GM19463 (cell line): ENCODE measurements around the gene MUC12.
A peak's percentile ranks its signal among the peaks of the same experiment; 100 is the strongest.
"Not testable (repeated sequence)": the region's sequence is repeated elsewhere in the genome, so short reads cannot be mapped to it uniquely, and the experiment has no call there.

Experiments used
- ATAC-seq: cut with Tn5 transposase; IDR thresholded peaks from one replicate; pipeline ENCODE4 v1.9.1; 2021; ENCODE audit warnings: mild to moderate bottlenecking, moderate library complexity; ENCODE audit not compliant: unreplicated experiment

The MUC12 gene

DNA sequence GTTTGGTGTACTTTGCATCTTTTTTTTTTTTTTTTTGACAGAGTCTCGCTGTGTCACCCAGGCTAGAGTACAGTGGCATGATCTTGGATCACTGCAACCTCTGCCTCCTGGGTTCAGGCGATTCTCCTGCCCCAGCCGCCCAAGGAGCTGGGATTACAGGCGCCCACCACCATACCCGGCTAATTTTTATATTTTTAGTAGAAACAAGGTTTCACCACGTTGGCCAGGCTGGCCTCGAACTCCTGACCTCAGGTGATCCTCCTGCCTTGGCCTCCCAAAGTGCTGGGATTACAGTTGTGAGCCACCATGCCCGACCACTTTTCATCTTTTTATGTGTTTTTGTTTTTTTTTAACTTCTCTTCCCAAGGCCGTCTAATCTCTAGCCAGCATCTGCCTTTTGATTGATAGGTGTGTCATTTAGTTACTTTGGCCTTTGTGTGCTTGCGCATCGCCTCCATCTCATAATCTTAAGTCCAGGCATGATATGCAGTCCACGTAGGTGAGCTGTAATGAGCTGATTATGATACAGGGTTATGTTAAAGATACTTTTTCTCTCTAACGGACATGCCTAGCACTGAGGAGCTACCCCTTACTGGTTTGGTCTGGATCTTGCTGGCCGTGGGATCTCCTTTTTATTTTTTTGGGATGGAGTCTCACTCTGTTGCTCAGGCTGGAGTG, 15.0 kb downstream of the MUC12 start:
- ATAC-seq, result not testable (repeated sequence)

DNA sequence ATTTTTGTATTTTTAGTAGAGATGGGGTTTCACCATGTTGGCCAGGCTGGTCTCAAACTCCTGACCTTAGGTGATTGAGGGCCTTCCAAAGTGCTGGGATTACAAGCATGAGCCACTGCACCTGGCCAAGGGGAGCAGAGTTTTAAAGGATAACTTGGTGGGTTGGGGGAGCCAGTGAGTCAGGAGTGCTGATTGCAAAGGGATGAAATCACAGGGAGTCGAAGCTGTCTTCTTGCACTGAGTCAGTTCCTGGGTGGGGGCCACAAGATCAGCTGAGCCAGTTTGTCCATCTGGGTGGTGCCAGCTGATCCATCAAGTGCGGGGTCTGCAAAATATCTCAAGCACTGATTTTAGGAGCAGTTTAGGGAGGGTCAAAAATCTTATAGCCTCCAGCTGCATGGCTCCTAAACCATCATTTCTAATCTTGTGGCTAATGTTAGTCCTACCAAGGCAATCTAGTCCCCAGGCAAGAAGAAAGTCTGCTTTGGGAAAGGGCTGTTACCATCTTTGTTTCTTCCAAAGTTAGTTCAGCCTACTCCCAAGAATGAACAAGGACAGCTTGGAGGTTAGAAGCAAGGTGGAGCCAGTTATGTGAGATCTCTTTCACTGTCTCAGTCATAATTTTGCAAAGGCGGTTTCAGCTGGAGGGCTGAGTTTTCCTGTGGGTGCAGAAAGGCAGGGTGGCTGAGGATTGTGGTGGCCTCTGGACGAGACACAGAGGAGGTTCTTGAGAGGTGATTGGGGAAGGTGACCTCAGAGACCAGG, 15.8 kb downstream of the MUC12 start:
- ATAC-seq, result not testable (repeated sequence)

DNA sequence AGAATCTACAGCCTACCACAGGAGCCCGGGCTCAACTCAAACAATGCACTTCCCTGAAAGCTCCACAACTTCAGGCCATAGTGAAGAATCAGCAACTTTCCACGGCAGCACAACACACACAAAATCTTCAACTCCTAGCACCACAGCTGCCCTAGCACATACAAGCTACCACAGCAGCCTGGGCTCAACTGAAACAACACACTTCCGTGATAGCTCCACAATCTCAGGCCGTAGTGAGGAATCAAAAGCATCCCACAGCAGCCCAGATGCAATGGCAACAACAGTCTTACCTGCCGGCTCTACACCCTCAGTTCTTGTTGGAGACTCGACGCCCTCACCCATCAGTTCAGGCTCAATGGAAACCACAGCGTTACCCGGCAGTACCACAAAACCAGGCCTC, 22.3 kb downstream of the MUC12 start:
- no peak for ATAC-seq

DNA sequence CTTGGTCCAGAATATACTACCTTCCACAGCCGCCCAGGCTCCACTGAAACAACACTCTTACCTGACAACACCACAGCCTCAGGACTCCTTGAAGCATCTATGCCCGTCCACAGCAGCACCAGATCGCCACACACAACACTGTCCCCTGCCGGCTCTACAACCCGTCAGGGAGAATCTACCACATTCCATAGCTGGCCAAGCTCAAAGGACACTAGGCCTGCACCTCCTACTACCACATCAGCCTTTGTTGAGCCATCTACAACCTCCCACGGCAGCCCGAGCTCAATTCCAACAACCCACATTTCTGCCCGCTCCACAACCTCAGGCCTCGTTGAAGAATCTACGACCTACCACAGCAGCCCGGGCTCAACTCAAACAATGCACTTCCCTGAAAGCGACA, 22.9 kb downstream of the MUC12 start:
- not testable (repeated sequence) for ATAC-seq

DNA sequence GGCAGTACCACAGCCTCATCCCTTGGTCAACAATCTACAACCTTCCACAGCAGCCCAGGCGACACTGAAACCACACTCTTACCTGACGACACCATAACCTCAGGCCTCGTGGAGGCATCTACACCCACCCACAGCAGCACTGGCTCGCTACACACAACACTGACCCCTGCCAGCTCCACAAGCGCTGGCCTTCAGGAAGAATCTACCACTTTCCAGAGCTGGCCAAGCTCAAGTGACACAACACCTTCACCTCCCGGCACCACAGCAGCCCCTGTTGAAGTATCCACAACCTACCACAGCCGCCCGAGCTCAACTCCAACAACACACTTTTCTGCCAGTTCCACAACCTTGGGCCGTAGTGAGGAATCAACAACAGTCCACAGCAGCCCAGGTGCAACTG, 25.3 kb downstream of the MUC12 start:
- ATAC-seq, result not testable (repeated sequence)

DNA sequence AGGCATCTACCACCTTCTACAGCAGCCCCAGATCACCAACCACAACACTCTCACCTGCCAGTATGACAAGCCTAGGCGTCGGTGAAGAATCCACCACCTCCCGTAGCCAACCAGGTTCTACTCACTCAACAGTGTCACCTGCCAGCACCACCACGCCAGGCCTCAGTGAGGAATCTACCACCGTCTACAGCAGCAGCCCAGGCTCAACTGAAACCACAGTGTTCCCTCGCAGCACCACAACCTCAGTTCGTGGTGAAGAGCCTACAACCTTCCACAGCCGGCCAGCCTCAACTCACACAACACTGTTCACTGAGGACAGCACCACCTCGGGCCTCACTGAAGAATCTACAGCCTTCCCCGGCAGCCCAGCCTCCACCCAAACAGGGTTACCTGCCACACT, 29.2 kb downstream of the MUC12 start:
- not testable (repeated sequence) for ATAC-seq

DNA sequence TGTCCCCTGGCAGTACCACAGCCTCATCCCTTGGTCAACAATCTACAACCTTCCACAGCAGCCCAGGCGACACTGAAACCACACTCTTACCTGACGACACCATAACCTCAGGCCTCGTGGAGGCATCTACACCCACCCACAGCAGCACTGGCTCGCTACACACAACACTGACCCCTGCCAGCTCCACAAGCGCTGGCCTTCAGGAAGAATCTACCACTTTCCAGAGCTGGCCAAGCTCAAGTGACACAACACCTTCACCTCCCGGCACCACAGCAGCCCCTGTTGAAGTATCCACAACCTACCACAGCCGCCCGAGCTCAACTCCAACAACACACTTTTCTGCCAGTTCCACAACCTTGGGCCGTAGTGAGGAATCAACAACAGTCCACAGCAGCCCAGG, 30.0 kb downstream of the MUC12 start:
- ATAC-seq, result not testable (repeated sequence)

DNA sequence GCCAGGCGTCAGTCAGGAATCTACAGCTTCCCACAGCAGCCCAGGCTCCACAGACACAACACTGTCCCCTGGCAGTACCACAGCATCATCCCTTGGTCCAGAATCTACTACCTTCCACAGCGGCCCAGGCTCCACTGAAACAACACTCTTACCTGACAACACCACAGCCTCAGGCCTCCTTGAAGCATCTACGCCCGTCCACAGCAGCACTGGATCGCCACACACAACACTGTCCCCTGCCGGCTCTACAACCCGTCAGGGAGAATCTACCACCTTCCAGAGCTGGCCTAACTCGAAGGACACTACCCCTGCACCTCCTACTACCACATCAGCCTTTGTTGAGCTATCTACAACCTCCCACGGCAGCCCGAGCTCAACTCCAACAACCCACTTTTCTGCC, 30.7 kb downstream of the MUC12 start:
- not testable (repeated sequence) for ATAC-seq

DNA sequence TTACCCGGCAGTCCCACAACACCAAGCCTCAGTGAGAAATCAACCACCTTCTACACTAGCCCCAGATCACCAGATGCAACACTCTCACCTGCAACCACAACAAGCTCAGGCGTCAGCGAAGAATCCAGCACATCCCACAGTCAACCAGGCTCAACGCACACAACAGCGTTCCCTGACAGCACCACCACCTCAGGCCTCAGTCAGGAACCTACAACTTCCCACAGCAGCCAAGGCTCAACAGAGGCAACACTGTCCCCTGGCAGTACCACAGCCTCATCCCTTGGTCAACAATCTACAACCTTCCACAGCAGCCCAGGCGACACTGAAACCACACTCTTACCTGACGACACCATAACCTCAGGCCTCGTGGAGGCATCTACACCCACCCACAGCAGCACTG, 33.0 kb downstream of the MUC12 start:
- not testable (repeated sequence) for ATAC-seq

DNA sequence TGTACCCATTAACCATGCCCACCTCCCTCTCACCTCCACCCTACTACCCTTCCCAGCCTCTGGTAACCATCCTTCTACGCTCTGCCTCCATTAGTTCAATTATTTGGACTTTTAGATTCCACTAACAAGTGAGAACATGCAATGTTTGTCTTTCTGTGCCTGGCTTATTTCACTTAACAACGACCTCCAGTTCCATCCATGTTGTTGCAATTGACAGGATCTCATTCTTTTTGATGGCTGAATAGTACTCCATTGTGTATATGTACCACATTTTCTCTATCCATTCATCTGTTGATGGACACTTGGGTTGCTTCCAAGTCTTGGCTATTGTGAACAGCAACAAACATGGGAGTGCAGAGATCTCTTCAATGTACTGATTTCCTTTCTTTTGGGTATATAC, 38.0 kb downstream of the MUC12 start:
- ATAC-seq, result not testable (repeated sequence)

DNA sequence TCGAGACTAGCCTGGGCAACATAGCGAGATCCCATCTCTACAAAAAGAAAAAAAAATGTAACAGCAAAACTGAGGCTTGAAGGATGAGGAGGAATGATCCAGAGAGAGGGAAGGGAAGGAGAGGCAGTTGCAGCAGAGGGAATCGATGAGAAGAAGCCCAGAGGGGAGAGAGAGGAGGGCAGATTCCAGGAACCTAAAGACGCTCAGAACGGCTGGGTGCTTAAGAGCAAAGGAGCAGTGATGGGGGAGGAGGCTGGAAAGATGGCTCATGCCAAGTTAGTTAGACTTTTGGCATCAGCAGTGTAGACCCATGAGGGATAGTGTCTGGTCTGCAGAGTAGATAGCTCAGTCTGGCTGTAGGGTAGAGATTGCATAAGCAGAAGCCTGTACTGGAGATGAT, 40.3 kb downstream of the MUC12 start:
- no peak for ATAC-seq

DNA sequence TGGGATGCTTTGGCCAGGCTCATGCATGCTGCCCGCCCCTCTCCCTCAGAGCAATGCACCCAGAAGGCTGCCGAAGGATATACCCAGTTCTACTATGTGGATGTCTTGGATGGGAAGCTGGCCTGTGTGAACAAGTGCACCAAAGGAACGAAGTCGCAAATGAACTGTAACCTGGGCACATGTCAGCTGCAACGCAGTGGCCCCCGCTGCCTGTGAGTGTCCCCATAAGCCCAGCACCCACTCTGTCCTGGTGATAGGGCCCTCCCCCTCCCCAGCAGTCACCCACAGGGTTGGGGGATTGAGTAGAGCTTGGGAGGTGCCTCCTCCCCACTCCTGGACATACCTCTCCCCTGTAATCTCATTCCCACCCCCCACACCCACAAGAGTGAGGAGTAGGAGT, 43.6 kb downstream of the MUC12 start:
- no peak for ATAC-seq

DNA sequence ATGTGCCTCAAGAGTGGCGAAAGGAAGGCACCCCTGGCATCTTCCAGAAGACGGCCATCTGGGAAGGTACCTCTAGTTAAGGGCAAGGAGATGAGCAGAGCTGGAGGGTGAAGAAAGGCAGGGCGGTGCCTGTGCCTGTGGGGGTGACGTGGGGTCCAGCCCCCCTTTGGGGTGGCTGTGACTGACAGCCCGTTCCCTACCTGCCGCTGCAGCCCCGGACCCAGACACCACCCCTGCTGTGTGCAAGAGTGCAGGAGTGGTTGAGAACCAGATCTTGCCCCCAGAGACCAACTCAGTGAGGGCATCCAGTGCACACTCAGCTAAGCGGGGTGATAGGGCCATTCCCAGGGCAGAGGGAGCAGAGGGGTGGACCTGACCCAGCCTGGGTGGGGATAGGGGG, 46.3 kb downstream of the MUC12 start:
- no peak for ATAC-seq

DNA sequence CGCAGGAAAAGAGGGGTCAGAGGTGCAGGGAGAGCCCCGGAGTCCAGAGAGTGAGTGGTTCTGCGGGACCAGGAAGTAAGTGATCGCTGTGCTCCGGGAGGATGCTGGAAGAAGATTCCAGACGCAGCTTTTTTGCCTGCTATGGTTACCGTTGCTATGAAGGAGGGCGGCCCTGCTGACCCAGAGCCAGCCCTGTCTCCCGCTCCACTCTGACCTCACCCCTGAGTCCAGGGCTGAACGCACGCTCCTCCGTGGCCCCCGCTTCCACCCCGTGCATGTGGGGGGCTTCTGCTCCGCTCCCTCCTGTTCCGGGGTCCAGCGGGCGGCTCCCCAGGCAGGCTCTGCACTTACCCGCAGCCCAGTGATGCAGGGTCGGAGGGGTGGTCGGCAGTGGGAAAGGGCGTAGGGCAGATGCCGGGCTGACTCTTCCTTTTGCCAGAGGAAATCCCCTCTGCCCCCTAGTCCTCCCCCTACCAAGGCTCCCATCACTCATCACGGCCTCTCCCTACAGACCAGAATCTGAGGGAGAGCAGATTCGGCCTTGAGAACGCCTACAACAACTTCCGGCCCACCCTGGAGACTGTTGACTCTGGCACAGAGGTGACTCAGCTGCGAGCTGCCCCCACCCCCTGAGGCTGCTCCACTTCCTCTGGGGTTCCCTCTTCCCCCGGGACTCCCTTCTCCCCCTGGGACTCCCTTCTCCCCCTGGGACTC, 47.9 kb downstream of the MUC12 start:
- peak; percentile 83 for ATAC-seq

DNA sequence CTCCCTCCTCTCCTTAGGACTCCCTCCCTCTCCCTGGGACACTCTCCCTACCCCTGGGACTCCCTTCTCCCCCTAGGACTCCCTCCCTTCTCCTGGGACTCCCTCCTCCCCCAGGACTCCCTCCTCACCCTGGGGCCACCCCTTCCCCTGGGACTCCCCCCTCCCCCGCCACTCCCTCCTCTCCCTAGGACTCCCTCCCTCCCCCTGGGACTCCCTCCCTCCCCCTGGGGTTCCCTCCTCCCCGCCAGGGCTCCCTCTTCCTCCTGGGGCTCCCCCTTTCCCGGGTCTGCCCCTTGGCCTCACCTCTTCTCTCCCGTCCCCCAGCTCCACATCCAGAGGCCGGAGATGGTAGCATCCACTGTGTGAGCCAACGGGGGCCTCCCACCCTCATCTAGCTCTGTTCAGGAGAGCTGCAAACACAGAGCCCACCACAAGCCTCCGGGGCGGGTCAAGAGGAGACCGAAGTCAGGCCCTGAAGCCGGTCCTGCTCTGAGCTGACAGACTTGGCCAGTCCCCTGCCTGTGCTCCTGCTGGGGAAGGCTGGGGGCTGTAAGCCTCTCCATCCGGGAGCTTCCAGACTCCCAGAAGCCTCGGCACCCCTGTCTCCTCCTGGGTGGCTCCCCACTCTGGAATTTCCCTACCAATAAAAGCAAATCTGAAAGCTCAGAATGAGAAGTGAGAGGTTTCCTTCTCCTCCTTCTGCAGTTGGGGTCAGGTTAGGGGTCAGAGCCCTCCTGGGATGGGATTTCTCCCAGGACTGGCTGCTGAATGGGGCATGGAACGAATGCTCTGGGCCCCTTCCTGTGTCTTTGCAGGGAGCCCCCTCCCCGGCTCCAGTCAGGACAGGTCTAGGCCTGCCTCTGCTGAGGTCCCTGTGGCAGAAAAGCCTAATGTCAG, 49.2 kb downstream of the MUC12 start:
- ATAC-seq, result no peak

DNA sequence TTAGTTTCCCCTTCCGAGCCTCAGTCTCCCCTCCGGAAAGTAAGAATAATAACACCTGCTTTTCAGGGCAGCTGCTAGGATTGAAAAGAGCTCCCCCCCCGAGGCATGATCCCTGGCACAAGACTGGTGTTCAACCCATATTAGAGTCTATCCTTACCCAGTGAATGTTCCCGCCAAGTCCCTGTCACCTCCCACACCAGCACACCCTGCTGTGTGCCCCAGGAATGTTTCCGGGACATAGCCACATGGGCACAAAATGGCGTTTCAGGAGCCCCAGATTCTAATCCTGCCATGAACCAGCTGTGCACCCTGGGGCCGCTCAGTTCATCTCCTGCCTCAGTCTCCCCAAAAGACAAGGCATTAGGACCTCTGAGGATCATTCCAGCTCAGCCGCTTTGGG, 51.1 kb downstream of the MUC12 start:
- ATAC-seq, result no peak

DNA sequence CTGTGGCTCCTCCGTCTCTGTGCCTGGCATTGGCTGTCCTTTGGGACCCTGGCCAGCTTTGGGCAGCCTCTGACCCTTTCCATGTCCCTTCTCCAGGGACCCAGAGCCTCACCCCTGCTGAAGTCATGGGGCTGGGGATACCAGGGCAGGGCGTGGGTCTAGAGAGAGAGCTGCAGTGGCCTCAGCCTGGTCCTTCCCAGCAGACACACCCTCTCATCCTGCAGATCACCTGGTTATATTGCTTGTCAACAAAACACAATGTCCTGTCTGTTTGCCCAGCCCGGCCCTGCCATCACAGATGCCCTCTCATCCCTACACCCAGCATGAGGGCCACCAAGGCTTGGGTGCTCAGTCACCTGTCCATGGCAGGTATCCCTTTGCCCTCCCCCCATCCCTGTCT, 52.3 kb downstream of the MUC12 start:
- no peak for ATAC-seq

DNA sequence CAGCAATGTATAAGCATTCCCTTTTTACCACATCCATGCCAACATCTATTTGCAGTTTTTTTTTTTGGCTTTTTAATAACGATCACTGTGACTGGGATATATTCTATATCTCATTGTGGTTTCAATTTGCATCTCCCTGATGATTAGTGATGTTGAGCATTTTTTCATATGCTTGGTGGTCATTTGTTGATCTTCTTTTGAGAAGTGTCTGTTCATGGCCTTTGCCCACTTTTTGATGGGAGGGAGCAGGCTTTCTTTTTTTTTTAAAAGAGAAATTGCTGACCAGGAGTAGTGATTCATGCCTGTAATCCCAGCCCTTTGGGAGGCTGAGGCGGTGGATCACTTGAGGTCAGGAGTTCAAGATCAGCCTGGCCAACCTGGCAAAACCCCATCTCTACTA, 54.5 kb downstream of the MUC12 start:
- ATAC-seq, result no peak

DNA sequence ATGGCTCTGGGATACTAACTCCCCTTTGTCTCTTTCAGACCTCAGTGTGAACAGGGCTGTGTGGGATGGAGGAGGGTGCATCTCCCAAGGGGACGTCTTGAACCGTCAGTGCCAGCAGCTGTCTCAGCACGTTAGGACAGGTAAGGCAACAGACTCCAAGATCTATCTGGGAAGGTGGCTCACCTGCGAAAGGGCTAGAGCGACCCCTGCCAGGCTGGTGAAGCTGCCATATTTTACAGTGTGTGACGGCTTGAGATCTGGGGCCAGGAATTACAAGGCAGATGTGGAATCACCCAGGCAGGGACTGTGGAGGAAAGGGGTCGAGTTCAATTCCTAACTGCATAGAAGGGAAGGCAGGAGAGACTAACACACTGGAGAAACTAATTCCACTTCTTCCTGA, 61.7 kb downstream of the MUC12 start:
- ATAC-seq, result no peak

DNA sequence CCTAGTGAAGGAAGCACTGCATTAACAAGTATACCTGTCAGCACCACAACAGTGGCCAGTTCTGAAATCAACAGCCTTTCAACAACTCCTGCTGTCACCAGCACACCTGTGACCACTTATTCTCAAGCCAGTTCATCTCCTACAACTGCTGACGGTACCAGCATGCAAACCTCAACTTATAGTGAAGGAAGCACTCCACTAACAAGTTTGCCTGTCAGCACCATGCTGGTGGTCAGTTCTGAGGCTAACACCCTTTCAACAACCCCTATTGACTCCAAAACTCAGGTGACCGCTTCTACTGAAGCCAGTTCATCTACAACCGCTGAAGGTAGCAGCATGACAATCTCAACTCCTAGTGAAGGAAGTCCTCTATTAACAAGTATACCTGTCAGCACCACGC, 66.6 kb downstream of the MUC12 start:
- ATAC-seq, result no peak

DNA sequence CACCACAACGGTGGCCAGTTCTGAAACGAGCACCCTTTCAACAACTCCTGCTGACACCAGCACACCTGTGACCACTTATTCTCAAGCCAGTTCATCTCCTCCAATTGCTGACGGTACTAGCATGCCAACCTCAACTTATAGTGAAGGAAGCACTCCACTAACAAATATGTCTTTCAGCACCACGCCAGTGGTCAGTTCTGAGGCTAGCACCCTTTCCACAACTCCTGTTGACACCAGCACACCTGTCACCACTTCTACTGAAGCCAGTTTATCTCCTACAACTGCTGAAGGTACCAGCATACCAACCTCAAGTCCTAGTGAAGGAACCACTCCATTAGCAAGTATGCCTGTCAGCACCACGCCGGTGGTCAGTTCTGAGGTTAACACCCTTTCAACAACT, 71.9 kb downstream of the MUC12 start:
- not testable (repeated sequence) for ATAC-seq
